ENCODE measurements around the gene TES.
"Not testable (repeated sequence)": the region's sequence is repeated elsewhere in the genome, so short reads cannot be mapped to it uniquely, and the experiment has no call there.

The TES gene

GRCh38 chr7:116234517-116235200 is 24.3 kb downstream of the TES start:
- Histone ChIP-seq H3K4me3 (ENCODE audit: low read length) (no peak overlapping the region), H3K4me1 (ENCODE audit: control insufficient read depth, insufficient read depth, low read length) (peaks cover 35% of the 10 kb centered on the region), H3K27me3 (ENCODE audit: control insufficient read depth, insufficient read depth, low read length) (no peaks in the 10 kb centered on the region)

DNA sequence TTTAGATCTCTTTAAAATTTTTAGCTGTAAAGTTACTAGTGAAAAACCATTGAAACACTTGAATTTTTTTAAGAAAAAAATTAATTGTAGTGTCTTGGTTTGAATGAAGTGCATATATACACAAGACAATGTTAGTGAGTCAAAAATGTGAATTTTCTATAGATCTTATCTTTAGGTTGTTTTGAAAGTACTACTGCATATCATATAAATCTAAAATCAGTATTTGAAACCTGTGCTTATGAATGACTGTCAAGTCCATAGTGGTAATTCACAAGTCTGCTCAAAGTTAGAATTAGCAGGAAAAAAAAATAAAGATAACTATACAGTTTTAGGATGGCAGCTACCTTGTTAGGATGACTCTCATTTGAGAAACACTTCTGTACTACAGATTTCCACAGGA is 25.0 kb downstream of the TES start:
- Histone ChIP-seq H3K27me3 (ENCODE audit: control insufficient read depth, insufficient read depth, low read length) (no peaks in the 10 kb centered on the region), H3K9ac (ENCODE audit: low read depth, low read length) (no peak overlapping the region), H3K4me3 (ENCODE audit: low read length) (no peak overlapping the region), H3K36me3 (ENCODE audit: insufficient read depth, low read length) (no peaks in the 10 kb centered on the region), H3K9me3 (replicated peaks; ENCODE audit: low read length) (no peaks in the 10 kb centered on the region), H3K4me2 (ENCODE audit: low read length) (no peak overlapping the region), H3K4me1 (ENCODE audit: control insufficient read depth, insufficient read depth, low read length) (peaks cover 29% of the 10 kb centered on the region)

More at GRCh38 chr7:116234517-116235200, 24.3 kb downstream of the TES start:
- Histone ChIP-seq H3K9ac (ENCODE audit: low read depth, low read length) (no peak overlapping the region), H3K9me3 (replicated peaks; ENCODE audit: low read length) (no peaks in the 10 kb centered on the region), H3K4me2 (ENCODE audit: low read length) (no peak overlapping the region), H3K36me3 (ENCODE audit: insufficient read depth, low read length) (no peaks in the 10 kb centered on the region)

- Histone ChIP-seq H3K9ac (ENCODE audit: low read depth, low read length) (no peak overlapping the region), H3K4me1 (ENCODE audit: control insufficient read depth, insufficient read depth, low read length) (peaks cover 22% of the 10 kb centered on the region), H3K9me3 (replicated peaks; ENCODE audit: low read length) (no peaks in the 10 kb centered on the region)
These were observed 25.8 kb downstream of the TES start for GRCh38 chr7:116236020-116236630.

DNA sequence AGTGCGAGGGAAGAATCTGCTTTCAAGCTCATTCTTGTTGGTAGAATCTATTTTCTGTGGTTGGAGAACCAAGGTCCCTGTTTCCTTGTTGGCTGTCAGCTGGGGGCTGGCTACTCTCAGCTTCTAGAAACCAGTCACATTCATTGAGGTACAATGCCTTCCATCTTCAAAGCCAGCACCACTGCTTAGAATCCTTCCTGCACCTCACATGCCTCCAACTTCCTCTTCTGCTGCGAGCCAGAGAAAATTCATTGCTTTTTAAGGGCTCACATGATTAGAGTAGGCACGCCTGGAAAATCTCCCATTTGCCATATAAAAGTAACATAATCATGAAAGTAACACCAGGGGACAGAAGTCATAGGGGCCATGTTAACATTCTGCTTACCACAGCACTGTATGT is 28.7 kb downstream of the TES start:
- Histone ChIP-seq H3K4me2 (ENCODE audit: low read length) (no peak overlapping the region), H3K9me3 (replicated peaks; ENCODE audit: low read length) (no peaks in the 10 kb centered on the region), H3K36me3 (ENCODE audit: insufficient read depth, low read length) (no peaks in the 10 kb centered on the region), H3K27me3 (ENCODE audit: control insufficient read depth, insufficient read depth, low read length) (no peaks in the 10 kb centered on the region), H3K4me3 (ENCODE audit: low read length) (no peak overlapping the region), H3K9ac (ENCODE audit: low read depth, low read length) (no peak overlapping the region), H3K4me1 (ENCODE audit: control insufficient read depth, insufficient read depth, low read length) (no peaks in the 10 kb centered on the region)

More at GRCh38 chr7:116236020-116236630, 25.8 kb downstream of the TES start:
- no peaks in the 10 kb centered on the region for H3K36me3 ChIP-seq (ENCODE audit: insufficient read depth, low read length)
- H3K4me3 ChIP-seq (ENCODE audit: low read length): no peak overlapping the region
- H3K4me2 ChIP-seq (ENCODE audit: low read length): no peak overlapping the region
- no peaks in the 10 kb centered on the region for H3K27me3 ChIP-seq (ENCODE audit: control insufficient read depth, insufficient read depth, low read length)

- no peaks in the 10 kb centered on the region for H3K4me1 ChIP-seq (ENCODE audit: control insufficient read depth, insufficient read depth, low read length)
- H3K36me3 ChIP-seq (ENCODE audit: insufficient read depth, low read length): no peaks in the 10 kb centered on the region
- no peak overlapping the region for H3K9ac ChIP-seq (ENCODE audit: low read depth, low read length)
- H3K4me3 ChIP-seq (ENCODE audit: low read length): no peak overlapping the region
- H3K27me3 ChIP-seq (ENCODE audit: control insufficient read depth, insufficient read depth, low read length): no peaks in the 10 kb centered on the region
- H3K9me3 ChIP-seq (replicated peaks; ENCODE audit: low read length): no peaks in the 10 kb centered on the region
- H3K4me2 ChIP-seq (ENCODE audit: low read length): no peak overlapping the region
These were observed 29.1 kb downstream of the TES start for GRCh38 chr7:116239434-116239833.

DNA sequence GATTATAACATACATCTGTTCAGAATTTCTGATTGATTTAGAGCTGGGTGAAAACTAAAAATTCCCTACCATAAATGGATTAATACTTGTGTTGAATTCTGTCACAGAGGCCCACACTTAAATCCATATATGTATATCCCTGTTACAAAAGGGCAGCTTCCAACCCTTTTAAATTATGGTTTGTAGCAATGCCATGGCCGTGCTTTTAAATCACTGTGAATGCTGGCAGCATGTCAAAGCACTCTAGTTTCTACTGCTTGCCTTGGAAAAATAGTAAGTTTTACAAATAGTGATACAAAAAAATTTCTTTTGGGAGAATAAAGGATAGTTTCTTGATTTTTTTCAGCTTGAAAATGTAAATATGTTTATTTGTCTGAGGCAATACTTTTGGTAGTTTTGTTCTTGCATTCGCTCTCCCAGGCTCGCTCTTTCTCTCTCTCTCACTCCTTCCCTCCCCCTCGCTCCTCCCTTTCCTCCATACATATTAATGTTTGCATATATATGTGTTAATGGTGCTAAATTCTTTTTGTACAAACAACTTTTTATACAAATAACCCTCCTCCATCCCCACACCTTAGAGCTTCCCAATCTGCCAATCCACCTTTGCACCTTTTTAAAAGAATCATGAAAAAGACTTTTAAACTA is 29.8 kb downstream of the TES start:
- H3K9me3 ChIP-seq (replicated peaks; ENCODE audit: low read length): peaks cover 3% of the 10 kb centered on the region
- H3K4me2 ChIP-seq (ENCODE audit: low read length): no peak overlapping the region
- H3K4me1 ChIP-seq (ENCODE audit: control insufficient read depth, insufficient read depth, low read length): no peaks in the 10 kb centered on the region
- H3K36me3 ChIP-seq (ENCODE audit: insufficient read depth, low read length): no peaks in the 10 kb centered on the region
- no peak overlapping the region for H3K9ac ChIP-seq (ENCODE audit: low read depth, low read length)
- no peaks in the 10 kb centered on the region for H3K27me3 ChIP-seq (ENCODE audit: control insufficient read depth, insufficient read depth, low read length)
- no peak overlapping the region for H3K4me3 ChIP-seq (ENCODE audit: low read length)

GRCh38 chr7:116241291-116241690 is 31.0 kb downstream of the TES start:
- Histone ChIP-seq H3K4me1 (ENCODE audit: control insufficient read depth, insufficient read depth, low read length) (no peaks in the 10 kb centered on the region), H3K4me2 (ENCODE audit: low read length) (no peak overlapping the region), H3K36me3 (ENCODE audit: insufficient read depth, low read length) (no peaks in the 10 kb centered on the region), H3K27me3 (ENCODE audit: control insufficient read depth, insufficient read depth, low read length) (no peaks in the 10 kb centered on the region), H3K9me3 (replicated peaks; ENCODE audit: low read length) (peaks cover 3% of the 10 kb centered on the region), H3K9ac (ENCODE audit: low read depth, low read length) (no peak overlapping the region), H3K4me3 (ENCODE audit: low read length) (no peak overlapping the region)

DNA sequence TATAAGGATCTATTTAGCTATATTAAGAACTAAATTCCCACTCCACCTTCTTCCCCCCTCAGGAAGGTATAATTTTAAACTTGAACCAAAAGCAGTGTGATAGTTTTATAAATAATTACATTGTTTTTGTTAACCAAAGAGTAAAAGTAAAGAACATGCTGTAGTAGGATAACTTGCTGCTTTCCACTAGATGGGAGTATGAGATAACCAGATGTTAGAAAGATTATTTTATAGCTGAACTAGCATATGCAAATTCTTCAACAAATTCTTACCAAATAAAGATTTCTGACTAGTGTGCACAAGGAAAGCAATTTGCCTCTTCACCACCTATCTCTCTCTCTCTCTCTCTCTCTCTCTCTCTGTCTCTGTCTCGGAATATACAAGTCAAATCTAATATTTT is 31.8 kb downstream of the TES start:
- H3K4me3 ChIP-seq (ENCODE audit: low read length): no peak overlapping the region
- H3K4me2 ChIP-seq (ENCODE audit: low read length): no peak overlapping the region
- no peaks in the 10 kb centered on the region for H3K4me1 ChIP-seq (ENCODE audit: control insufficient read depth, insufficient read depth, low read length)
- H3K9ac ChIP-seq (ENCODE audit: low read depth, low read length): no peak overlapping the region
- H3K36me3 ChIP-seq (ENCODE audit: insufficient read depth, low read length): no peaks in the 10 kb centered on the region
- H3K27me3 ChIP-seq (ENCODE audit: control insufficient read depth, insufficient read depth, low read length): no peaks in the 10 kb centered on the region
- peaks cover 3% of the 10 kb centered on the region for H3K9me3 ChIP-seq (replicated peaks; ENCODE audit: low read length)

DNA sequence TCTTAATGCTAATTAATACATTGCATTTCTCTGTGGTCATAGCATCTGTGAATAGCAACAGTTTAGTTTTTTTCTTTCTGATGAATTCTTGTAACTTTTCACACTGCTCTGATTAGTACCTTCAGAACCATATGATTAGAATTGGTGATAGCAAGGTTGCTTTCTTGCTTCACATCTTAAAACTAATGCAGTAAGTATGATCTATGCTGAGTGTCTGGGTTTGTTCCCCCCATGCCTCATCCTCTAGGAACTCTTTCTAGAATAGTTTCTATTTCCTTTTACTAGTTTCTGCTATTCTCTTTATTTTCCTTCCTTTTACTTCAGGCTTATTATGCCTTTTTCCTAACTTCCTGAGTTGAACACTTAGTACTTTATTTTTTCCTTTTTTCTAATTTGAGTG is 32.4 kb downstream of the TES start:
- Histone ChIP-seq H3K9ac (ENCODE audit: low read depth, low read length) (no peak overlapping the region), H3K4me3 (ENCODE audit: low read length) (no peak overlapping the region), H3K4me1 (ENCODE audit: control insufficient read depth, insufficient read depth, low read length) (no peaks in the 10 kb centered on the region), H3K36me3 (ENCODE audit: insufficient read depth, low read length) (no peaks in the 10 kb centered on the region), H3K27me3 (ENCODE audit: control insufficient read depth, insufficient read depth, low read length) (no peaks in the 10 kb centered on the region), H3K9me3 (replicated peaks; ENCODE audit: low read length) (peaks cover 3% of the 10 kb centered on the region), H3K4me2 (ENCODE audit: low read length) (no peak overlapping the region)

DNA sequence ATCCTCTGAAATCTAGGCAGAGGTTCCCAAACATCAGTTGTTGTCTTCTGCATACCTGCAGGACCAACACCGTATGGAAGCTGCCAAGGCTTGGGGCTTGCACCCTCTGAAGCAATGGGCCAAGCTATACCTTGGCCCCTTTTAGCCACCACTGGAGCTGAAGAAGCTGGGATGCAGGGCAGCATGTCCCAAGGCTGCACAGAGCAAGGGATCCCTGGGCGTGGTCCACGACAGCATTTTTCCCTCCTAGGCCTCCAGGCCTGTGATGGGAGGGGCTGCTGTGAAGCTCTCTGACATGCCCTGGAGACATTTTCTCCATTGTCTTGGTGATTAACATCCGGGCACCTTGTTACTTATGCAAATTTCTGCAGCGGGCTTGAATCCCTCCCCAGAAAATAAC is 34.5 kb downstream of the TES start:
- H3K4me1 ChIP-seq (ENCODE audit: control insufficient read depth, insufficient read depth, low read length); H3K9me3 ChIP-seq (replicated peaks; ENCODE audit: low read length); H3K4me3 ChIP-seq (ENCODE audit: low read length); H3K9ac ChIP-seq (ENCODE audit: low read depth, low read length); H3K4me2 ChIP-seq (ENCODE audit: low read length); H3K27me3 ChIP-seq (ENCODE audit: control insufficient read depth, insufficient read depth, low read length); H3K36me3 ChIP-seq (ENCODE audit: insufficient read depth, low read length): not testable (repeated sequence)

DNA sequence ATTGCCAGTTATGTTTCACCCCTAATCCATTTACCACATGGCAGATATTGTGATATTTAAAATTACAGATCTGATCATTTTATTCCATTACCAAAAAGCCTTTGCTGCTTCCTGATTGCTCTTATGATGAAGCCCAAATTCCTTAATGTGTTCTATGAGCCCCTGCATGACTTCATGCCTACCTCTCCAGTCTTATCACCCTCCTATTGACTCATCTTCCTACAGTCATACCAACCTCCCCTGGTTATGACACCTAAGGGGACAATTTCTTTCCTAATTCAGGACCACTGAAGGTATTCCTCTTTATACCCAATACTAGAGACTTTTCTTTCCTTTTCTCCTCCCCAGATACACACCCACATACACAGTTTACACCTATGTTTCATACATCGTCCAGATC is 36.0 kb downstream of the TES start:
- peaks cover 7% of the 10 kb centered on the region for H3K36me3 ChIP-seq (ENCODE audit: insufficient read depth, low read length)
- H3K4me3 ChIP-seq (ENCODE audit: low read length): no peak overlapping the region

More for the DNA sequence above, 36.0 kb downstream of the TES start:
- no peak overlapping the region for H3K9ac ChIP-seq (ENCODE audit: low read depth, low read length)
- no peak overlapping the region for H3K4me2 ChIP-seq (ENCODE audit: low read length)
- H3K4me1 ChIP-seq (ENCODE audit: control insufficient read depth, insufficient read depth, low read length): no peaks in the 10 kb centered on the region
- H3K27me3 ChIP-seq (ENCODE audit: control insufficient read depth, insufficient read depth, low read length): no peaks in the 10 kb centered on the region
- H3K9me3 ChIP-seq (replicated peaks; ENCODE audit: low read length): peaks cover 3% of the 10 kb centered on the region
